ENCODE data around the gene UBE2F. TPM values are rescaled to one million over a fixed set of nuclear protein-coding genes. Genes with fewer than 3 reads are reported as not detected.

Gene UBE2F, protein sequence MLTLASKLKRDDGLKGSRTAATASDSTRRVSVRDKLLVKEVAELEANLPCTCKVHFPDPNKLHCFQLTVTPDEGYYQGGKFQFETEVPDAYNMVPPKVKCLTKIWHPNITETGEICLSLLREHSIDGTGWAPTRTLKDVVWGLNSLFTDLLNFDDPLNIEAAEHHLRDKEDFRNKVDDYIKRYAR
- 27.7 TPM for total RNA-seq

DNA sequence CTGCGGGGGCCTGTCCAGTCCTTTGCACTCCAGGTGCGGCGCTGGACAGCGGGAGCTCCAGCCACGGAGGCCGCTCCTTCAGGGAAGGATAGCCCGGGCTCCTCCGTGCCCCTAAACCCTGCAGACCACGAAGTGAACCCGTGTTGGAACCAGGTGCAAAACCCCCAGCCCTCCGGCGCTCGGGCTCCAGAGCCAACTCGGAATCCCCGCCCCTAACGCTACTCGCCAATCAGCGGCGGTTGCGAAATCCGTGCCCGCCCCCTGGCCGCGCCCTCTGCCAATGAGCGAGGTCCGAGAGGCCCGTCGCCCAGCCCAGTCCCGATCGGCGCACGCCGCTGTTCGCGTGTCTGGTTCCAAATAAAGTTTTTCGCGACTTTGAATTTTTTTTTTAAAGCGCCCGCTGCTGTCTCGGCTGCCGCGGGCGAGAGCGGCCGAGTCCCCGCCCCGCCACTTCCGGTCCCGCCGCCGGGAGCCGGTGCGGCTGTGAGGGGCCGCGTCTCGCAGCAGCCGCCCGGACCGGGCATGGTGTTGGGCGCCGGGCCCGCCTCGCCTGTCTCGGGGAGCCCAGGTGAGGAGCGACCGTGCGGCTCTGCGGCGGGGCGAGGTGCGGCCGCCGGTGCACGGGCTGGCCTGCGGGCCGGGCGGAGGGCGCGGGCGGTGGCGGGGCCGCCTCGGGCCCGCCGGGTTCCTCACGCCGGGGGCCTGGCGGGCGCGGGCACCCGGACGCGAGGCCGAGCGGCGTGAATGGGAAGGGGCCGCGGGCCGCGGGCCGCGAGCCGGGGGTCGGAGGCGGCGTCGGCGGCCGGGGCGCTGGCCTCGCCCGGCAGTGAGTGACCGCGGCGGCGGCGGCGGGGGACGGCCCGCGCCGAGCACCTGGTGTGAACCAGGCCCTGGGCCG, at the start of gene UBE2F:
Gene UBE2F, plus strand, starts transcription at position 450 of the 898 bp plus-strand sequence. CDS start 6,094 bp downstream, outside the sequence.
- FAIRE-seq (peak; percentile 54), DNase-seq (ENCODE audit: low spot score in 2 of 2) (peak; percentile 99 to 100)

- DNase-seq (ENCODE audit: low spot score in 2 of 2): no peak
- no peak for FAIRE-seq
Observed at GRCh38 chr2:237917696-237918374, 49.0 kb upstream of the UBE2F start.

- no peak for DNase-seq (ENCODE audit: low spot score in 2 of 2)
- FAIRE-seq: no peak
Observed at GRCh38 chr2:237919593-237919992, 47.2 kb upstream of the UBE2F start.

- DNase-seq (ENCODE audit: low spot score in 2 of 2) (no peak), FAIRE-seq (no peak)
Observed at GRCh38 chr2:237920673-237921072, 46.1 kb upstream of the UBE2F start.

- DNase-seq (ENCODE audit: low spot score in 2 of 2): no peak
- FAIRE-seq: no peak
Observed at GRCh38 chr2:237921967-237922492, 44.8 kb upstream of the UBE2F start.

GRCh38 chr2:237922641-237923361, 44.0 kb upstream of the UBE2F start:
- FAIRE-seq (no peak), DNase-seq (ENCODE audit: low spot score in 2 of 2) (no peak)

GRCh38 chr2:237923481-237924163, 43.2 kb upstream of the UBE2F start:
- no peak for FAIRE-seq

DNA sequence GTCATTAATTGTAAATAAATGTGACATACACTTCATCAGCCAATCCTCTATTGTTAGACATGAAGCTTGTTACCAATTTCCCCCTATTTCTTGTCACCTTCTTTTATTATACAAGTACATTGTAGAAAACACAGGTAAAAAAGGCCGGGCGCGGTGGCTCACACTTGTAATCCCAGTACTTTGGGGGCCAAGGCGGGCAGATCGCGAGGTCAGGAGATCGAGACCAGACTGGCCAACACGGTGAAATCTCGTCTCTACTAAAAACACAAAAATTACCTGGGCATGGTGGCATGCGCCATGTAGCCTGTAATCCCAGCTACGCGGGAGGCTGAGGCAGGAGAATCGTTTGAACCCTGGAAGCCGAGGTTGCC, 42.7 kb upstream of the UBE2F start:
- FAIRE-seq (no peak), DNase-seq (ENCODE audit: low spot score in 2 of 2) (no peak)

More at GRCh38 chr2:237923481-237924163, 43.2 kb upstream of the UBE2F start:
- DNase-seq (ENCODE audit: low spot score in 2 of 2): peak in 1 of 2 donors; percentile 80

- DNase-seq (ENCODE audit: low spot score in 2 of 2): no peak
- FAIRE-seq: no peak
Observed at GRCh38 chr2:237927135-237927534, 39.7 kb upstream of the UBE2F start.

GRCh38 chr2:237927986-237928385, 38.8 kb upstream of the UBE2F start:
- no peak for FAIRE-seq

GRCh38 chr2:237929979-237930378, 36.8 kb upstream of the UBE2F start:
- DNase-seq (ENCODE audit: low spot score in 2 of 2) (no peak), FAIRE-seq (no peak)

More at GRCh38 chr2:237927986-237928385, 38.8 kb upstream of the UBE2F start:
- DNase-seq (ENCODE audit: low spot score in 2 of 2): no peak

- FAIRE-seq: no peak
- no peak for DNase-seq (ENCODE audit: low spot score in 2 of 2)
Observed at GRCh38 chr2:237931205-237931721, 35.6 kb upstream of the UBE2F start.

GRCh38 chr2:237932731-237933131, 34.1 kb upstream of the UBE2F start:
- FAIRE-seq (no peak), DNase-seq (ENCODE audit: low spot score in 2 of 2) (no peak)

DNA sequence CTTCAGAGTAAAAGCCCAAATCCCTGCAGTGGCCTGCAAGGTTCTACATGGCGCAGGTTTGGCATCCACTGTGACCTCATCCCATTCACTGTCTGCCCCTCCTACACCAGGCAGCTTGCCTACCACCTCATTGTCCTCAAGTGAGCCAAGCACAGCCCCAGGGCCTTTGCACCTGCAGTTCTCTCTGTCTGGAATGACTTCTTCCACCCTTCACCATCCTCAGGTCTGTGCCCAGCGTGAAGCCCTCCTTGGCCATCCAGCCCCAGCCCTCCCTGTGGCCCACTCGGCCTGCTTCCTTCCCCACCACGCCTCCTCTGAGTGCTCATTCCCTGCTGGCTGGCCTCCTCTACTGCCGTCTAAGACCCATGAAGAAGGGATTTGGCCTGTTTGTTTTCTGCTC, 32.6 kb upstream of the UBE2F start:
- no peak for DNase-seq (ENCODE audit: low spot score in 2 of 2)
- FAIRE-seq: no peak

DNA sequence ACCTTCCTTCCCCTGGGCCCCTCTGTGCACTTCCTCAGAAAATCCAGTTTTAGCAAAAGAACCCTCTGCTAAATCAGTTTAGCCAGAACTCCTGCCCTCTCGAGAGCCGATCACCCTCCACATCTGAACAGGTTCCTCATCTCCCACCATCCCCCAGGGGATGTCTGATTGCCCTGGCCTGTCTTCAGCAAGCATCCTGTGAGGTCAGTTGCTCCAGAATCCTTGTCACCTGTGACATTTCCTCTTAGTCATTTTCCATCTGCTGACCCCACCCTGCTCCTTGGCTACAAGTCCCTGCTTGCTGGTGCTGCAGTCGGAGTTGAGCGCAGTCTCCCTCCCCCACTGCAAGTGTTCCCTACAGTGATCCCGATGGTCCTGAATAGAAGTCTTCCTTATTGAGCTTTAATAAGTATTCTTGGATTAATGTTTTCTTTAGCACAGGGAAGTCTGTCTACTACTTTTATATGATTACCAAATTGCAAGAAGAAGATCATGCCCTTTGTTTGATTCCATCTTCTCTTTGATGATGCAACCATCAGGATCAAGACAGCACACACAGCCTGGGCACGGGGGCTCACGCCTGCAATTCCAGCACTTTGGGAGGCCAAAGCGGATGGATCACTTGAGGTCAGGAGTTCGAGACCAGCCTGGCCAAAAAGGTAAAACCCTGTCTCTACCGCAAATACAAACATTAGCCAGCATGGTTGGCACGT, 30.9 kb upstream of the UBE2F start:
- FAIRE-seq: no peak
- DNase-seq (ENCODE audit: low spot score in 2 of 2): no peak

- no peak for DNase-seq (ENCODE audit: low spot score in 2 of 2)
- no peak for FAIRE-seq
Observed at GRCh38 chr2:237939251-237939650, 27.6 kb upstream of the UBE2F start.

- FAIRE-seq (no peak), DNase-seq (ENCODE audit: low spot score in 2 of 2) (no peak)
Observed at GRCh38 chr2:237940828-237941227, 26.0 kb upstream of the UBE2F start.

- FAIRE-seq (no peak), DNase-seq (ENCODE audit: low spot score in 2 of 2) (no peak)
Observed at GRCh38 chr2:237941239-237941638, 25.6 kb upstream of the UBE2F start.

DNA sequence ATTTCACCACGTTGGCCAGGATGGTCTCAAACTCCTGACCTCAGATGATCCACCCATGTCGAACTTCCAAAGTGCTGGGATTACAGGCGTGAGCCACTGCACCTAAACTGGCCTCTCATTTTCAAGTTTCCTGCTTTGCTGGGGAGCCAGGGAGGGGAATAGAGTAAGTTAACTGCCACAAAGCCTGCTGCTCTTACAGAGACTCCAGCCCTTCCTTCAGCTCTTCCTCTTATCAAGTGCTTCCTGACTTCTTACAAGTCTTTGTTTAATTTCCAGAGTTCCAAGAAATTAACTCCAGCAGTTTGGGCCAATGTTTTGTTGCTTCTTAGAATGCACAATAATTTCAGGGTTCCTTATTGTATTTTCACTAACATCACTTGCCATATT, 24.3 kb upstream of the UBE2F start:
- DNase-seq (ENCODE audit: low spot score in 2 of 2) (no peak), FAIRE-seq (no peak)

All from frontal cortex (tissue), 4 donors.